ENCODE measurements around the gene THBD.

The THBD gene

DNA sequence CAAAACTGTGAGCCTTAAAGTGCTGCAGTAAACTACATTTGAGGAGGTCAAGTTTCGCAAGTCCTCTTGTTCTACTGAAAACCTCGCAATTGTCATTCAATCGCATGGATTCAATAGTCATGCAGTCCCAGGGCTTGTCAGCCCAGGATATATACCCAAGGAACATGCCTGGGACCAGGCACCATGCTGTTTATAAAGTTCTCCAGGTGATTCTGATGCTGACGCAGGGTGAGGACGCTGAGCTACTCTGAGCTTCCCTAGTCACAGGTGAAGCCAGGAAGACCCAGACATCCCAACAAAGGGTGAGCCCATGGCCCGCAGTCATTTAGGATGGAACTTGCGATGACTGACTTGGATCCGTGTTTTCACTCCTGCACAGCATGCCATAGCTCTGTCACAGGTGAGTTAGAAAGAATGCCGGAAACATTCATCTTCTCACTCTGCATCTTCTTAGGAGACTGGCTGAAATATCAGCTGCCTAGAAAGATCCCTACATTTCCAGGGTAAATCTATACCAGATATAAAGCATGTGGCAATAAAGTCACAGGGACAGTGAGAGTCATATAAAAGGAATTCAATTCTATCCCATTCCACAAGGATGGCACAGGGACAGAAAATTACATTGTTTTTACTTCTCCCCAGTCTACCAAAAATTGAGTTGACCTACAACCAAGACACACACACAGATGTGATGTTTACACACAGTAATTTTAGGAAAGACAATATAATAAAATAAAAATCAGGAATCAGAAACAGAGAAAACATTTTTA is 41.4 kb downstream of the THBD start:
- no peak for FAIRE-seq

DNA sequence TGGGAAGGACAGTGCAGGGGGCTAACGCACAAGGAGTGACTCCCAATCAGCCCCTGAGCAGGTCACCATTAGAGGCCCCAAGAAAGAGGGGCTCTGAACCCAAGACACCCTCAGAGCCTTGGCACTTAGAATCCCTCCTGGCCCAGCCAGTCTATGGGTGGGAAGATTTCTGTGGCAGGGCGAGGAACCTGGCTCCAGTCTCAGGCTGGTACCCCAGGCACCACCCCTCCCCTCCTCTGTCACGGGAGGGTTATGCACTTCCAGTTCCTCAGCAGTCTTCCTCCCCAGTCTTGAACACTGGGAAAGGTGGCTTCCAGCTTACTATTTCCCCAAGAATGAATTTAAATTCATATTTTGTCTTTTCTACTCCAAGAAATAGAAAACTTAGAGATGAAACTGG is 42.0 kb downstream of the THBD start:
- no peak for FAIRE-seq

DNA sequence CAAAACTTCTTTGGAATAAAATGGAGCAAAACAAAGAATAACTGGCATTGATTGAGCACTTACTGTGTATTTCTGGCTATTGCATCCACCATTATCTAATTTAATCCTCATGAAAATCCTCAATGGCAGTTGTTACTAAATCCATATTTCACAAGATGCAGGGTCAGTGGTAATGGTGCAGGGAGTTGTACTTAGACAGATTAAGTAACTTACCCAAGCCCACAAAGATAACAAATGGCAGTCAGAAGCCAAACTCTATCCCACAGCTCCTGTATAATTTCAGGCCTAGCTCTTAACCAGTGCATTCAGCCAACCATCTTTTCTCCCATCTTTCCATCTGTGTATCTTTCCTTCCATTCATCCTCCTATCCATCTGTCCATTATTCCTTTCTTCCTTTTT is 43.7 kb downstream of the THBD start:
- no peak for FAIRE-seq

DNA sequence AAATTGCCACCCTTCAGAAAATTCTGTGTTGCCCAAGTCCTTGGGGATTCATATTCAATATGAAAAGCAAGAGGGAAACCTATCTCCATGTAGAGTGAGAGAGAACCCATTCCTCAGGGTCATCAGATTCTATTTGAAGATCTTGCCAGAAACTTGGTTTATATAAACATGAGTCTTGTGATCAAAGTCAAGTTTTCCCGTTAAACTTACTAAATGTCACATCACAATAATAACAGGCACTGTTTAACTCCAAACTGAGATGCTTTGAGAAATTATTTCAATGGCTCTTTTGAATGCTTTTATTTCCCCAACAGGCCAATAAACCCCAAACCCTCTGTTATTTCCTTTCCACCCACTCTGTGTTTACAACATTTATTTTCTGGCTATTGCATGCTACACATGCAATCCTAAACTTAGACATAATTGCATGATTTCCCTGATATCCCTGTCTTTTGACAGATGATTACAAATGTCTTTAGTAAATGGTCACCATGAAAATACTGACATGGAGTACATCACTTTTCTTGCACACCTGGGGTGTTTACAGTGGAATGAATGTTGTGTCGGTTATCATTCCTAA is 45.5 kb downstream of the THBD start:
- FAIRE-seq = no peak

DNA sequence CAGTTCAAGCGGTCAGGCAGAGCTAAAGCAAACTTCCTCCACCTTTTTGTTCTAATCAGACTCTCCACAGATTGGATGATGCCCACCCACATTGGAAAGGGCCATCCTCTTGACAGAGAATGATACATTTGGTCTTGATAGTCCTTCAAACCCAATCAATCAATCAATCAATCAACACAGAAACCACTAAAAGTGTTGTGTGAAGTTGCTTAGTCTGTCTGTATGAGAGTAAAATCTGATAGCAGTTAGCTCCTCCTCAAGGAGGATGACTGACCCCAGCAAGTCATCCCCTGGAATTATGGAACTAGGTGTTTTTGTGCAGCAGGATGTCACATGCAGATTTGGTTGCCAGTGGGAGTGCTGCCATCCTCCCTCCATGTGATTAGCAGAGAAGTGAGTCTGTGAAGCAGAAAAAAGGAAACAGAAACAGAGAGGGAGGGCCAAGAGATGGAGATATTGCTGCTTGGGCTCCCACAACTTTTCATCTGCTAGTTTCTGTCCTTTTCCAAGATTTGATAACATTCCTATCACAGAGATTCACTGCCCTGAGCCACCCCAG is 46.3 kb downstream of the THBD start:
- FAIRE-seq = no peak

DNA sequence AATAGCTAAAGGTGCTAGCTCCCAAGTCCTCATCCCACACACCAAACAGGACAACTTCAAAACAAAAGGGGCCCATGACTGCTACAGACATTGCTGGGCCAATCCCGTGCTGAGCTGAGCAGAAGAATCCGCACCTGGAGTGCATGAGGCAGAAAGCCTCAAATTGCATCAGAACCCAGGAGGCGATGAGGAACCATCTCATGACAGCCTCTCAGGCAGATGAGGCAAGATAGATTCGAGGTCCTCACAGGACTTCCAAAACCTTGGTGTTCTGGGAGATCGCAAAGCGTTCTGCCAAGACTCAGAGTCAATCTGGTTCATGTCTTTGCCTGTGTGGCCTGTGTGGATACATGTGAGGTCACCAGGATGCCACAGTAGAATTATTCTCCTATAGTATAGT is 47.2 kb downstream of the THBD start:
- no peak for FAIRE-seq

DNA sequence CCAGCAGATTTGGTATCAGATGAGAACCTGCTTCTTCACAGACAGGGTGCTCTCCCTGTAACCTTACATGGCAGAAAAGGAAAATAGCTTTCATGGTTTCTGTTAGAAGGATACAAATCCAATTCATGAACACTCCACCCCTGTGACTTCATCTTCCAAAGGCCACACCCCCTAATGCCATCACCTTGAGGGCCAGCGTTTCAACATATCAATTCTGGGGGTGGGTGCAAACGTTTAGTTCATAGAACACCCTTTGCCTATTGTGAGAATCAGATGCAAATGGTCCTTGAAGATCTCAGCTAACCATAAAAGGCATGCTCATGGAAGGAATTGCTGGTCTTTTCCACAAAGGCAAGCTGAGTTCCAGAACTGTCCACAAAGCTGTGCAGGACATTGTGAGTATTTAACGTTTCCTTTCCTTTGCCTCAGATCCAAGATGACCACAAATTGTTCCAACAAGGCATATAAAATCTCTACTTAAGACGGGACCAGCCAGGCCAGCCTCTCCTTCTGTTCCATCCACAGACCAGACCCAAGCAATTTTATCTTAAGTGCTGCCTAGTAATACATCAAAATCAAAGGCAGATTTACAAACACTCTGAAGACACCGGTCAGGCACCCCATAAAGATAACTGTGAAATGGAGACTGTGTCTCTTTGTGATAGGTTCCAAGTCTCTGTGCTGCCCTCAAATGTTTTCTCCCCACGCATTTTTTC is 49.1 kb downstream of the THBD start:
- no peak for FAIRE-seq

DNA sequence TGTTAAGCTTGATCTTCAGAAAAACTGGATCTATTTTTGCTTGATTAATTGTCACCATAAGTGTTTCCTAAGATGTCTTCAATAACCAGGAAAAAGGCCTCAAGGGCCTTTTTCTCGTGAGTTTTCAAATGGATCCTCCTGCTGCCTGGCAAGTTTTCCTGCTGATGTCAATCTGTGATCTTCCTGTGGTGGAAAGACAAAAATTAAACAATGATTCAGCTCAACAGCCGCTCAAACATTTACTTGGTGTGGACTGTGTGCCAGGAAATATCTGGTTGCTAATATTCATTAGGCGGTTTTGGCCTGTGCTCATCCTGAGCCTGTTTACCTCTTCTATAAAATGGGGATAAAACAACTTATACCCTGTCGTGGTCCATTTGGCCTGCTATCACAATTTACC is 49.7 kb downstream of the THBD start:
- FAIRE-seq = no peak

DNA sequence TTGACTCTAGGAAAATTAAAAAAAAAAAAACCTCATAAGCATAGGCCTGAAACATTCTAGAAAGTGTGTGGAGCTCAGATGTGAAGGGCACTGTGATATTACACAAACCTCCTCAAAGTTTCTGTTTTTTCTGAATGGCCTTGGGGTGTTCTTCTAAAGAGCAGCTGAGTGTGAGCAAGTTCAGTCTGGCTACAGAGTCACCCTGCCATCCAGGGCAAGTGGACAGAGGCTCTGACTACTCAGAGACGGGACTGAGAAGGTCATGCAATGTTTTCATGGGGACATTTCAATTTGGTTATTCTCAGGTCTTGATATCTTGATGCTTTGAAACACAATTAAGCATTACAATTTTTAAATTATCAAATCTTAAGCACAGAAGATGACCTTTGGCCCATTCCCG is 51.0 kb downstream of the THBD start:
- no peak for FAIRE-seq

DNA sequence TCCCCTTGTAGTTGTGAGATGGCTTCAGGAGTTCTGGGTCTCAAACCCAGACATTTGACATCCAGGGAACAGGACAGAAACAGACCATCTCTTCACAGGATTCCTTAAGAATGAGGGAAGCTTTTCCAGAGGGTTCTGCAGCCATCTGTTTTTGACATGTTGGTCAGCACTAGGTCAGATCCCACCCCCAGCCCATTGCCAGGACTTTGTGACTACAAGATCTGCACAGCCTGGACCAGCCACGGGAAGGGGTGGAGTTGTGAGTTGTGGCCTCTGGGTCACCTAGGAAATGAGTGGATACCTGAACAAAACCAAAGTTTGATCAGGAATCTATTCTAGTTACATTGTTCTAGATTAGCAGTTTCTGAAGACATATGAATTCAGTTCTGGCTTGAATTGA is 53.5 kb downstream of the THBD start:
- no peak for FAIRE-seq

Data from TTC549 (cell line).